IPS-18a (cell line): ENCODE measurements around the gene AHRR.

Experiments used
- H3K27ac ChIP-seq: one replicate; pipeline ENCODE4 v1.5.1; 2013; ENCODE audit warnings: low read length
- H3K27me3 ChIP-seq: one replicate; pipeline ENCODE4 v1.6.1; 2013; ENCODE audit warnings: mild to moderate bottlenecking, low read length; ENCODE audit not compliant: control insufficient read depth, insufficient read depth
- H3K36me3 ChIP-seq: one replicate; pipeline ENCODE4 v1.6.1; 2013; ENCODE audit warnings: low read depth, low read length; ENCODE audit not compliant: control insufficient read depth
- H3K4me1 ChIP-seq: one replicate; pipeline ENCODE4 v1.6.1; 2013; ENCODE audit warnings: low read depth, low read length; ENCODE audit not compliant: control insufficient read depth
- H3K4me3 ChIP-seq: one replicate; pipeline ENCODE4 v1.5.1; 2013; ENCODE audit warnings: low read length
- H3K9ac ChIP-seq: one replicate; pipeline ENCODE4 v1.6.1; 2013; ENCODE audit warnings: mild to moderate bottlenecking, low read length, moderate library complexity
- H3K9me3 ChIP-seq: one replicate; pipeline ENCODE4 v1.6.1; 2013; ENCODE audit warnings: low read depth, low read length; ENCODE audit not compliant: control insufficient read depth

Gene AHRR

GRCh38 chr5:372996-373709, 51.6 kb downstream of the AHRR start:
- H3K27me3 ChIP-seq, result peaks cover 29% of the 10 kb centered on the region
- H3K4me3 ChIP-seq, result peak overlapping the region; percentile 30
- H3K4me1 ChIP-seq, result peaks cover 3% of the 10 kb centered on the region
- H3K9ac ChIP-seq, result peak overlapping the region; percentile 17
- no peak overlapping the region for H3K27ac ChIP-seq
- no peaks in the 10 kb centered on the region for H3K36me3 ChIP-seq
- H3K9me3 ChIP-seq, result no peaks in the 10 kb centered on the region

GRCh38 chr5:373710-374602, 52.4 kb downstream of the AHRR start:
- Histone ChIP-seq H3K36me3 (no peaks in the 10 kb centered on the region), H3K27me3 (peaks cover 29% of the 10 kb centered on the region), H3K4me3 (peak overlapping the region; percentile 30), H3K27ac (no peak overlapping the region), H3K9ac (peak overlapping the region; percentile 17), H3K4me1 (no peaks in the 10 kb centered on the region), H3K9me3 (no peaks in the 10 kb centered on the region)

DNA sequence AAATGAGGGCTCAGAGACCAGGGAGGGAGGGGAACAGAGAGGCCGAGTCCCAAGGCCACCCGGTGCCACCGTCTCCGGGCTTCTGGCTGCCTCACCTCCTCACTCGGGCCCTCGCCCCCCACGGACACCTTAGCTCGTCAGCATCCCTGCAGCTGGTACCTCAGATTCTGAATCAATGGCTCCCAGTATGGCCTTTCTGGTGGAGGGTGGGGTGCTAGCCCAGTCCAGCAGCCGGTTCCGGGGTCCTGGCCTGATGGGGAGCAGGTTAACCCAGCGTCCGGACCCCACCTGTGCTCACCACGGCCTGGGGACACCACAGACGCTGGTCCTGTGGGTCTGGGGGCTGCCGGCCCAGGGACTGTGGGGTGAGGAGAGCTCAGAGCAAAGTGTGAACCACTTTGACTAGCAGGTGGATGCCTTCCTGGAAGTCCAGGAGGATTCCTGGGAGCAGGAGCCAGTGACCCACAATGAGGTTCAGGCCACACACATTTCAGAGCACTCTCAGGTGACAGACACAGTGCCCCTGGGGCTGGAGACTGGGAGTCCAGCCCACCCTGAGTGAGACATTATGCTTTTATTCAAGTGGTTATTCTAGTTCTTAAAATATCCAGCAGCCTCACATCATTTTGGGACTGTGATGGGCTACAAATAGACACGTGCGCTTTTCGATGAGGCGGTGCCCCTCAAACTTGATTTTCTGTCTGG, 53.3 kb downstream of the AHRR start:
- no peaks in the 10 kb centered on the region for H3K4me1 ChIP-seq
- H3K36me3 ChIP-seq, result no peaks in the 10 kb centered on the region
- H3K9ac ChIP-seq, result no peak overlapping the region
- H3K27ac ChIP-seq, result no peak overlapping the region
- no peak overlapping the region for H3K4me3 ChIP-seq
- no peaks in the 10 kb centered on the region for H3K9me3 ChIP-seq
- peaks cover 29% of the 10 kb centered on the region for H3K27me3 ChIP-seq

- H3K4me3 ChIP-seq, result no peak overlapping the region
Measured at GRCh38 chr5:375336-375920, 53.9 kb downstream of the AHRR start.

DNA sequence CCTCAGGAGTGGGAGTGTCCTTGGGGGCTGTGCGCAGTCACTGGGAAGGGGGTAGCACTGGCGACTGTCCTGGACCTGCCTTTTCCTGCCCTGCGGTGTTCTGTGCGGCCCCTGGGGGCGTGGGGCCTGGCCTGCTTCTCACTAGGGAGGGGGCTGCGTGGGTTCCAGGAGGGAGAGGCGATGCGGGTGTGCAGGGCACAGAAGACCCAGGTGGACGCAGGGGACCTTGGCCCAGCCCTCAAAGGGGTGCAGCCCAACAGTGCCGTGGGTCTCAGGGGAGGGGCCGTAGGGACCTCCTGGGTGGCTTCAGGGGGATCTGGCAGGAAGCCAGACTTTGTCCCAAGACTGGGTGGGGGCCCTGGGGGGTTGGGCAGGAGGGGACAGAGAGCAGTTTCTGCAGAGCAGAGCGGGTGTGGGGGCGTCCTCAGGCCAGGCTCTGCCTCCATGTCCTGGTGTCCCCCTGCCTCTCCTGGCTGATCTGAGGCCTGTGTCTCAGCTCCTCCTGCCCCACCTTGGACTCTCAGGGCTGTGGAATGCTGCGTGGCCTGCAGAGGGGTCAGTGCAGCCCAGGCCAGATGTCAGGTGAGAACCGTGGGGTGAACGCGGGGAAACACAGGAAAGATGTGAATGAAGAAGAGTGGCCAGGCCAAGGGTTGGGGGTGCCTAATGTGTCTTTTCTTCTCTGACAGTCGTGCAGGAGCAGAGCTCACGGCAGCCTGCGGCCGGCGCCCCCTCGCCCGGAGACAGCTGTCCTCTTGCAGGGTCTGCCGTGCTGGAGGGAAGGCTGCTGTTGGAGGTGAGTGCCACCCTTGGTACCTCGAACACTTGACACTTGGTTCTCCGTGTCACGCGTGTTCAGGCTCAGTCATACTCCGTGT, 54.6 kb downstream of the AHRR start:
- Histone ChIP-seq H3K36me3 (no peaks in the 10 kb centered on the region), H3K27me3 (peaks cover 29% of the 10 kb centered on the region), H3K9ac (no peak overlapping the region), H3K4me3 (no peak overlapping the region), H3K9me3 (no peaks in the 10 kb centered on the region), H3K4me1 (no peaks in the 10 kb centered on the region), H3K27ac (no peak overlapping the region)

More at GRCh38 chr5:375336-375920, 53.9 kb downstream of the AHRR start:
- peaks cover 29% of the 10 kb centered on the region for H3K27me3 ChIP-seq
- H3K36me3 ChIP-seq, result no peaks in the 10 kb centered on the region
- H3K9ac ChIP-seq, result no peak overlapping the region
- no peak overlapping the region for H3K27ac ChIP-seq
- no peaks in the 10 kb centered on the region for H3K4me1 ChIP-seq
- H3K9me3 ChIP-seq, result no peaks in the 10 kb centered on the region

GRCh38 chr5:376799-377325, 55.3 kb downstream of the AHRR start:
- Histone ChIP-seq H3K4me3 (no peak overlapping the region), H3K27me3 (peaks cover 29% of the 10 kb centered on the region), H3K9ac (no peak overlapping the region), H3K9me3 (no peaks in the 10 kb centered on the region), H3K36me3 (no peaks in the 10 kb centered on the region), H3K27ac (no peak overlapping the region), H3K4me1 (no peaks in the 10 kb centered on the region)

DNA sequence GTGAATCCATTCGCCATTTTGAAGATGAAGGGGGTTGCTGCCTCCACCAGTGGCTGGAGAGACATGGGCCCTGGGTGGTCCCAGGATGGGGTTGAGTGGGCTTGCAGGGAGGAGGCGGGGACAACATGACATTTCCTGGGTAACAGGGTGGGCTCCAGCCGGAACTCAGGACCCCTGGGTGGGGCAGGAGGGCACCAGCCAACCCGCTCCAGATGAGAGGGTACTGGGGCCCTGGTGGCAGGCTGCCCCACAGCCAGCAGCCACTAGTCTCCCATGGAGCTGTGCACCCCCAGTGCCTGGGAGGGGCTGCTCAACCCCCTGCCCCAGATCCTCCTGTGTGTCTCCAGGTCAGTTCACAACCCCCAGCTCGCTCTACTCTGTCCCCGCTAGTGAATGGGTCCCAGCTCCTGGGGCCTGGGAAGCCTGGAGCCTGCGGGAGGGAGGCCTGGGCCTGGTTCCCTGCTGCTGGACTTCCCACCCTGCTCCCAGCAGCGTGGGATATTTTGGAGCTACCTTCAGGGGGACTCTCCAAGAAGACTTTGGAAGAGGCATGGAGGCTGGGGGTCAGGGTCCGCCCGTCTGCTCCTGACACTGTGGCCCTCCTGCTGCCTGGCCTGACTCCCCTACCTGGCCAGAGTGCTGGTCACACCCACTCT, 55.9 kb downstream of the AHRR start:
- peaks cover 29% of the 10 kb centered on the region for H3K27me3 ChIP-seq
- H3K9ac ChIP-seq, result no peak overlapping the region
- H3K27ac ChIP-seq, result no peak overlapping the region
- H3K4me1 ChIP-seq, result no peaks in the 10 kb centered on the region
- H3K9me3 ChIP-seq, result no peaks in the 10 kb centered on the region
- no peaks in the 10 kb centered on the region for H3K36me3 ChIP-seq
- H3K4me3 ChIP-seq, result no peak overlapping the region

GRCh38 chr5:378301-378891, 56.9 kb downstream of the AHRR start:
- Histone ChIP-seq H3K27ac (no peak overlapping the region), H3K9me3 (no peaks in the 10 kb centered on the region), H3K36me3 (no peaks in the 10 kb centered on the region), H3K4me3 (no peak overlapping the region), H3K9ac (no peak overlapping the region), H3K4me1 (no peaks in the 10 kb centered on the region), H3K27me3 (peaks cover 22% of the 10 kb centered on the region)

- H3K9me3 ChIP-seq, result no peaks in the 10 kb centered on the region
- H3K36me3 ChIP-seq, result no peaks in the 10 kb centered on the region
- no peak overlapping the region for H3K27ac ChIP-seq
- H3K4me3 ChIP-seq, result no peak overlapping the region
- peaks cover 16% of the 10 kb centered on the region for H3K27me3 ChIP-seq
- H3K9ac ChIP-seq, result no peak overlapping the region
- no peaks in the 10 kb centered on the region for H3K4me1 ChIP-seq
Measured at GRCh38 chr5:378976-379742, 57.6 kb downstream of the AHRR start.
